Measurements from ENCODE around the gene PCSK6.

- TF ChIP-seq EZH2 (IDR thresholded peaks at IDR 0.05; ENCODE audit: low read depth) (no peak), CTCF (conservative IDR thresholded peaks at IDR 0.05) (0 out of 2 replicates have a peak, but pooled peaks have one; percentile 25)
These were observed 76.3 kb downstream of the PCSK6 start for GRCh38 chr15:101413239-101413638.
